Right lobe of liver (tissue), 4 donors: ENCODE results near the gene PDE10A.

Source experiments
- CTCF ChIP-seq, 4 donors: fragments of 200-600 bp in 3 of 4; fragments of 450-650 bp in 1 of 4; IDR thresholded peaks; one replicate each; pipeline versions ENCODE4 v1.5.1 to v1.8.0; 2016 to 2022; ENCODE audit warnings: antibody characterized with exemption in 4 of 4, mild to moderate bottlenecking in 2 of 4
- POLR2A ChIP-seq: fragments of 450-650 bp; IDR thresholded peaks from one replicate; pipeline ENCODE4 v1.6.1; 2017; ENCODE audit warnings: antibody characterized with exemption, mild to moderate bottlenecking
- donor health status: DM: no; HTN: no; CAD: no.
- donor health status: DM: no; HTN: no; CAD: no.
- donor health status: DM: no; HTN: yes; CAD: no.

DNA sequence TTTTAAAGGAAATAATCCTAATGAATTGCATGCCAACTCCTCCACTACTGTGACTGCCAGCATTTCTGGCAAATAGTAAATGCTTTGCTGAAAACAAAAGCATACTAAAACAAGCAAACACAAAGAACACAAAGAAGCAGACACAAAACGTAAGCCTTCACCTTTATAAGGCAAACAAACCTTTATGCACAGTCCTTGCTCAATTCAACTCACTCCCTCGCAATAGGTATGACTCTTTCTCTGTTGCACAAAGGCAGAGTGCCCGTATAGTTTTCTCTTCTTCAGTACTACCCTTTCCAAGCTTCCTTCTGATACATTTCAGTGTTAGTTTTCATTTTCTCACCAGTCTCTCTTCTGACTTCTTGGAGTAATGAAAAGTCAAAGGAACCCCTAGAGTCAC, 63.9 kb downstream of the PDE10A start:
- TF ChIP-seq POLR2A (no peak), CTCF (IDR thresholded peaks at IDR 0.05) (no peak)
